C4-2B (cell line): Measurements from ENCODE around the gene ZFP1.

Experiments used
- ZFX ChIP-seq: fragments of 450-650 bp; IDR thresholded peaks from 2 replicates; pipeline ENCODE4 v1.6.1; 2017
- TF ChIP-seq, protein P1 (sequence below): fragments of 450-650 bp; conservative IDR thresholded peaks from 2 replicates; pipeline ENCODE4 v1.5.1; 2017; ENCODE audit warnings: mild to moderate bottlenecking

DNA sequence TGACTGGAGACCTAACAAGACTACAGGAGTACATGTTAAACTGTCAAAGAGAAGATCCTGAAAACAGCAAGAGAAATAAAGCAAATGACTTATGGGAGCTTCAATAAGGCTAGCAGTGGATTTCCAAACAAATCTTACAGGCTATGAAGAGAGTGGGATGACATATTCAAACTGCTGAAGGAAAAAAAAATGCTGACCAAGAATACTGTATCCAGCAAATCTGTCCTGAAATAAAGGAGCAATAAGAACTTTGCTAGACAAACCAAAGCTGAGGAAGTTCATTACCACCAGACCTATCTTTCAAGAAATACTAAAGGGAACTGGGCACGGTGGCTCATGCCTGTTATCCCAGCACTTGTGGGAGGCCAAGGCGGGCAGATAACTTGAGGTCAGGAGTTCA, 28.6 kb downstream of the ZFP1 start:
- TF ChIP-seq, protein P1, sequence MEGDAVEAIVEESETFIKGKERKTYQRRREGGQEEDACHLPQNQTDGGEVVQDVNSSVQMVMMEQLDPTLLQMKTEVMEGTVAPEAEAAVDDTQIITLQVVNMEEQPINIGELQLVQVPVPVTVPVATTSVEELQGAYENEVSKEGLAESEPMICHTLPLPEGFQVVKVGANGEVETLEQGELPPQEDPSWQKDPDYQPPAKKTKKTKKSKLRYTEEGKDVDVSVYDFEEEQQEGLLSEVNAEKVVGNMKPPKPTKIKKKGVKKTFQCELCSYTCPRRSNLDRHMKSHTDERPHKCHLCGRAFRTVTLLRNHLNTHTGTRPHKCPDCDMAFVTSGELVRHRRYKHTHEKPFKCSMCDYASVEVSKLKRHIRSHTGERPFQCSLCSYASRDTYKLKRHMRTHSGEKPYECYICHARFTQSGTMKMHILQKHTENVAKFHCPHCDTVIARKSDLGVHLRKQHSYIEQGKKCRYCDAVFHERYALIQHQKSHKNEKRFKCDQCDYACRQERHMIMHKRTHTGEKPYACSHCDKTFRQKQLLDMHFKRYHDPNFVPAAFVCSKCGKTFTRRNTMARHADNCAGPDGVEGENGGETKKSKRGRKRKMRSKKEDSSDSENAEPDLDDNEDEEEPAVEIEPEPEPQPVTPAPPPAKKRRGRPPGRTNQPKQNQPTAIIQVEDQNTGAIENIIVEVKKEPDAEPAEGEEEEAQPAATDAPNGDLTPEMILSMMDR, result no peak
- TF ChIP-seq ZFX, result no peak
